K562 treated with DMSO at 1 percent for 4 hours (cell line): ENCODE measurements around the gene RAET1G. TPM values are rescaled to one million over a fixed set of nuclear protein-coding genes. Genes with fewer than 3 reads are reported as not detected.

Source experiments
- total RNA-seq: library from RNA; unstranded; fragments of 300-600 nt; gene quantifications from 2 replicates; pipeline ENCODE4 v1.2.3, GENCODE V29; 2022; ENCODE audit not compliant: insufficient read depth

Gene RAET1G, protein sequence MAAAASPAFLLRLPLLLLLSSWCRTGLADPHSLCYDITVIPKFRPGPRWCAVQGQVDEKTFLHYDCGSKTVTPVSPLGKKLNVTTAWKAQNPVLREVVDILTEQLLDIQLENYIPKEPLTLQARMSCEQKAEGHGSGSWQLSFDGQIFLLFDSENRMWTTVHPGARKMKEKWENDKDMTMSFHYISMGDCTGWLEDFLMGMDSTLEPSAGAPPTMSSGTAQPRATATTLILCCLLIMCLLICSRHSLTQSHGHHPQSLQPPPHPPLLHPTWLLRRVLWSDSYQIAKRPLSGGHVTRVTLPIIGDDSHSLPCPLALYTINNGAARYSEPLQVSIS
- not detected in 2 replicates for total RNA-seq

DNA sequence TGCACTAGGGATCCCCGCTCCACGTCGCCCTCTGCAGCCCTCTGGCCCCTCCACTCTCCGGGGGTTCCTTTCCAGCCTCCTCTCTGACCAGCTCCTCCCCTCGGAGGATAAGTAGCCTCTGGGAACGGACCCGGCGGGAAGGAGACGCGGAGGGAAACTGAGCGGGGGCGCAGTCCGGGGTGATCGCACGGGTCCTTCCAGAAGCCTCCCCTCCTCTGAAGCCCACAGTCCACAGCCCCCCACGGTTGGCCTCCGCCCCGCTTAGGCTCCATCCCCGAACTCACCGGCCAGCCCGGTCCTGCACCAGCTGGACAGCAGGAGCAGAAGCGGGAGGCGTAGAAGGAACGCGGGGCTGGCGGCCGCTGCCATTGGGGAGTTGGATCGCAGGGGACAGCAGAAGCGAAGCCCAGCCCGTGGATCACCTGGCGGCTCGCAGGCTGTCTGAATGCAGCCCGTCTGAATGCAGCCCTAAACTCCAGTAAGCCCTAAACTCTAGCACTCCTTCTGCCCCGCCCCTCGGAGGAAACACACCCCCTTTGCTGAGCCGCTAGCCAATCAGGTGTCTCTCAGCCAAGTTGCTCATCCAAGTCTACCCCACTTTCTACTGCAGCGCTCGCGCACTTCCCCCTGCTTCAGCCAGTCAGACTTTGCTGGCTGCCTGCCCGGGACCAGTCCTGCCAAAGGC is at the start of gene RAET1G:
RAET1G (minus strand) TSS at position 480 of the 685 bp plus-strand sequence; CDS start at position 369, 111 bp downstream.

DNA sequence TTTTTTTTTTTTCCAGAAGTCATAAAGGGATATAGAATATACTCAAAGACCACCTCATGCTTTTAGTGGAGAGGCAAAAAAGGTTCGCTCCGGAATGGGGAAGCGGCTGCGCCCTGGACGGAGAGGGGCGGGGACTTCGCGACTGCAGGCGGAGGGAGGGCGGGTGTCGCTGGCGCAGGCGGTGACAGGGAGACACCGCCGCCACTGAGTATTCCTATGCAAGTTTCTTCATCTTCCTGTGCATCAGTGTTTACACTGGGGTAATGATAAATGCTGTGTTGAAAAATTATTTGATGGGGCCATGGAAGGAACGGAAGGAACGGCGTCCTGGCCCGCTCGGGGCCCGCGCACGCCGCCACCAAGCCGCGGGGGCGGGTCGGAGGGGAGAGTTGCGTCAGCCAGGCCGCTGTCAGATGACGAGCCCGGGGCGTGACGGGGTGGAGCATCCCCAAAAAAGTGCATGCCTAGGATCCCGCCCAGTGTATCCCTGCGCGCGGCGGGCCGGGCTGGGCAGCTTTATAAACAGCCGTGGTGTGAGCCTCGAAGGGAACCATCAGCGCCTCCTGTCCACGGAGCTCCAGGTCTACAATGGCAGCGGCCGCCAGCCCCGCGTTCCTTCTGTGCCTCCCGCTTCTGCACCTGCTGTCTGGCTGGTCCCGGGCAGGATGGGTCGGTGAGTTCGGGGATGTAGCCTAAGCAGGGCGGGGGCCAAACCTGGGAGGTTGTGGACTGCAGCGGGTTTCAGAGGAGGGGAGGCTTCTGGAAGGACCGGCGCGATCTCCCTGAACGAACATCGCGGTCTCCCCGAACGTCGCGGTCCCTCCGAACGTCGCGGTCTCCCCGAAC is 40.8 kb upstream of the RAET1G start, which contains the start of gene ULBP1:
ULBP1 (plus strand) TSS at position 482 of the 846 bp plus-strand sequence; CDS start at position 589, 107 bp downstream.

DNA sequence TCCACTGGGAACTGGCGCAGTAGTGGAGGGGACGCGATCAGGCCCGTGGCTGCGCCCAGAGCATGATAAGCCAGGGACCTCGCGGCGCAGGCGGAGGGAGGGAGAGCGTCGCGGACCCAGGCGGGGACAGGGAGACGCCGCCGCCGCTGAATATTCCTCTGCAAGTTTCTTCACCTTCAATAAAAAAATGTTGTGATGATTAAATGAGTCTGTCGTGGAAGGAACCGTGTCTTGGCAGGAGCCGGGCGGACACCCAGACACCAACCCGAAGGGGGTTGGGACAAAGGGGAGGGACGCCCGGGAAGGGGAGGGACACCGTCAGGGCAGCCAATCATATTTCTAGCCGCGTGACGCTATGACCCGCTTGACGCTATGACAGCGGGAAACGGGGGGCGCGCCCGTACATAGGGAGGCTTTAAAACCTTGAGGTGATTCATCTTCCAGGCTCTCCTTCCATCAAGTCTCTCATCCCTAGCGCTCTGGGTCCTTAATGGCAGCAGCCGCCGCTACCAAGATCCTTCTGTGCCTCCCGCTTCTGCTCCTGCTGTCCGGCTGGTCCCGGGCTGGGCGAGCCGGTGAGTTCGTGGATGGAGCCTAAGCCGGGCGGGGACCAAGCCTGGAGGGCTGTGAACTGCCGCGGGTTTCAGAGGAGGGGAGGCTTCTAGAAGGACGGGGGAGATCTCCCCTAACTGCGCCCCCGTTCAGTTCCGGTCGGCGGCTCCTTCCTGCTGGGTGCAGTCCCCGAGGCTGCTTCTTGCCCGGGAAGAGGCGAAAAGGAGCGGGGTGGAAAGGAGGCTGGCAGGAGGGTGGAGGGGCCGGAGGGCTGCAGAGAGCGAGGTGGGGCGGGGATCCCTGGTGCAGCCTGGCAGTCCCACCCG is 18.9 kb upstream of the RAET1G start, which contains the start of gene ULBP2:
ULBP2 (plus strand) TSS at position 432 of the 878 bp plus-strand sequence; CDS start at position 491, 59 bp downstream.

DNA sequence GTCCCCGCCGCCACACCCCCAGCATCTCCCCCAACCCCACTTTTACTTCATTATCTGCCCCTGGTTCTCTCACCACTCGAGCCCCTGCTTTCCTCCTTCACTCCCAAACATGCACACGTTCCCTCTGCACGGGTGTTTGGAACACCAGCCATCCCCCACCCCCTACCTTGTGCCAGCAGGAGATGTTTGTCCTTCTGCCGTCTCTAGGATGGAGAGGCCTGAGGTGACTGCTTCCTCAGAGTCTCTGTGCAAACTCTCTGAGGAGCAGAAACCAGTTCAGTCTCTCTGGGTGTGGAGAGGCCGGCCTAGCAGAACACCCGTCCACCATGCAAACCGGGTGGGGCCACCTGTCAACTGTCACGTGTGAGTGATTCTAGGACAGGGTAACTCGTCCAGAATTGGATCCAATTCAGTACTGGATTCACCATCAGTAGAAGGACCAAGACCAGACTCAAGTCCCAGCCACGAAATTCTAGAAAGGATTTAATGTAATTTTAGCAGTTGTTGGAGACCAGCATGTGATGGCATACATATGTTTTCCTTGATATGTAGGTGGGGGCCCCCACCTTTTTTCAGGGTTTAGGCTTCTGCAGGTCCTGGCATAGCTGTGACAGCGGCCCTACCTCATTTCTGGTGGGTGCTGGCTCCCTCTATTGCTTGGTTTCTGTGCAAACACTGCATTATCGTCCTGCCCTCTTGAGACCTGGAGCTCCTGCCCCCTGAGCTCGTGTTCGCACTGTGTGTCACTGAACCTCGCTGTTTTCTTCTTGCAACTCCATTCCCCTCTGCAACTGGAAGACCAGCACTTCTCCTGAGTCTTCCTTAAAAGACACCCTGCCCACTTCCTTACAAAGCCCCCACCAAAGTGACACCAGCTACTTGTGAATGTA is 24.8 kb downstream of the RAET1G start, which contains the start of gene RAET1E:
RAET1E (minus strand) TSS at position 259 of the 890 bp plus-strand sequence. CDS start 7,212 bp downstream, outside the sequence.

Other genes starting within 250 kb of the RAET1G start
- 8.2 and 8.8 TPM in 2 replicates for gene LATS1, start 205.0 kb downstream of the RAET1G start, total RNA-seq
- 20.6 and 22.4 TPM in 2 replicates for gene NUP43, start 176.6 kb downstream of the RAET1G start, total RNA-seq
- gene PCMT1, start 173.4 kb downstream of the RAET1G start, total RNA-seq, result 336 and 409 TPM in 2 replicates
- 2.5 and 3.4 TPM in 2 replicates for gene LRP11, start 58.8 kb downstream of the RAET1G start, total RNA-seq
- not detected in 2 replicates for gene RAET1E, start 25.0 kb downstream of the RAET1G start, total RNA-seq
- 6.3 and 11.0 TPM in 2 replicates for gene ULBP2, start 18.9 kb upstream of the RAET1G start, total RNA-seq
- 6.3 and 8.8 TPM in 2 replicates for gene ULBP1, start 40.8 kb upstream of the RAET1G start, total RNA-seq
- gene RAET1L, start 102.4 kb upstream of the RAET1G start, total RNA-seq, result not detected in 2 replicates
- not detected in 2 replicates for gene ULBP3, start 146.0 kb upstream of the RAET1G start, total RNA-seq
- 4.2 and 4.4 TPM in 2 replicates for gene PPP1R14C, start 219.9 kb upstream of the RAET1G start, total RNA-seq